Retina (tissue), 1 donor: Measurements from ENCODE around the gene GPR146.

Source experiments
- DNase-seq: peaks from one replicate; pipeline ENCODE4 v3.0.0-alpha.2; 2016

Gene GPR146

DNA sequence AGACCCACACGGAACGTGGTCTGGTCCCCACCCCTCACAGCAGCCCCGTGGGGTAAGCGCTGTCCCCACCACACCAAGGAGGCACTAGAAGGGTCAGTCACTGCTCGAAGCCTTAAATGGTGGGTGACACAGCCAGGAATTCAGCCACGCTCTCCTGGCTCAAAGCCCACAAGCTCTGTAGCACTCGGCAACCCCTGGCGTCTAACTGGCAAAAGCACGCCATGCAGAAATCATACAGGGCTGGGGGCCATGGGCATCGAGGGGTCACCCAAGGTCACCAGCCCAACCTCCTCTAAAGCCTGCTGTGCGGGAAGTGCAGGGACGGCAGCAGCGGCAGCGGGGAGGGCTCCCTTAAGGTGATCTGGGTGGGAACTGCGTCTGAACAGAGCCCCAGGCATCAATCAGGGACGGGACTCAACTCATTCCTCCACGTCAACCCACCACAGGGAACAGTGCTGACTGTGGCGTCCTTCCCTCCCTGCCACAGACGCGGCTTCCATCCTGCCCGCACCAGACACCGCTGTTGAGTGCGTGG is 51.3 kb downstream of the GPR146 start:
- DNase-seq: peak; percentile 78

DNA sequence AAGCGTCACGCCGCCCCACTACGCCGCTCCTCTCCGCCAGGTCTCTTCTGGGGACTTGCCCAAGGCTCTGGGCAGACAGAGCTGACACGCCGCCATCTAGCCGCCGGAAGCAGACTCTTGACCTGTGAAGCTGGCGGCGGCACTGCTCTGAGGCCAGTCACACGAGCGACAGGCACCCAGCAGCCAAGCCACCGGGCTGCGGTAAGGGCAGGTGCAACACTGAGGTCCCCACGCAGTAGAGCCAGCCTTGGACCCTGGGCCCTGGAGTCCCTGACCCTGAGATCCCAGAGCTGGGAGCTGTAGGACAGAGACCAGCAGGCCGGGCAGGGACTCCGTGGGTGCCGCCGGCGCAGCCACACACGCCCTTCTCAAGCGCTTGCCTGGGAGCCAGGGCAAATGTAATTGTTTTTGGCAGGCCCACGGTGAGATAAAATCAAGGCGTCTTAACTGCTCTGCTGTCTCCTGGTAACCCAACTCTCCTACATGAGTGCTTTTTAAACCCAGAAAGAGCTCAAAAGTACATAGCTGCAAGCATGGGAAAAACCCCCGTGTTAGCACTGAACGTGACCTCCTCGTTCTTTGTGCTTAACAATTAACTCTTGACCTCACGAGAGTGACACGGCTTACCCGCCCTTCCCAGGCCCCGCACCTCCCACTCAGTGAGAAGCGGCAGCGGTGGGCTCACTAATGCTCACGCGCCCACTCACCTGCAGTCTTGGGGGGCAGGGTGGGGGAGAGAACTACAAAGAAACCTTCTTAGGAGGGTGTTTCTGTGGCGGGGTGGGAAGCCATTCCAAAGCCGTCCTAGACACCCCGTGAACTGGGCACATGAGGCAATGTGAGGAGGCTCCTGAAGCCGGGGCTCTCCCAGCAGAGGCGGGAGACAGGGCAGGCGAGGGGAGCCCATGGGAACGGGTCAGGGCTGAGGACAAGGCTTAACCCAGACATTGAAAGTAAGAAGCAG is 52.1 kb downstream of the GPR146 start:
- no peak for DNase-seq

GRCh38 chr7:1097120-1097504 is 52.8 kb downstream of the GPR146 start:
- DNase-seq: no peak

DNA sequence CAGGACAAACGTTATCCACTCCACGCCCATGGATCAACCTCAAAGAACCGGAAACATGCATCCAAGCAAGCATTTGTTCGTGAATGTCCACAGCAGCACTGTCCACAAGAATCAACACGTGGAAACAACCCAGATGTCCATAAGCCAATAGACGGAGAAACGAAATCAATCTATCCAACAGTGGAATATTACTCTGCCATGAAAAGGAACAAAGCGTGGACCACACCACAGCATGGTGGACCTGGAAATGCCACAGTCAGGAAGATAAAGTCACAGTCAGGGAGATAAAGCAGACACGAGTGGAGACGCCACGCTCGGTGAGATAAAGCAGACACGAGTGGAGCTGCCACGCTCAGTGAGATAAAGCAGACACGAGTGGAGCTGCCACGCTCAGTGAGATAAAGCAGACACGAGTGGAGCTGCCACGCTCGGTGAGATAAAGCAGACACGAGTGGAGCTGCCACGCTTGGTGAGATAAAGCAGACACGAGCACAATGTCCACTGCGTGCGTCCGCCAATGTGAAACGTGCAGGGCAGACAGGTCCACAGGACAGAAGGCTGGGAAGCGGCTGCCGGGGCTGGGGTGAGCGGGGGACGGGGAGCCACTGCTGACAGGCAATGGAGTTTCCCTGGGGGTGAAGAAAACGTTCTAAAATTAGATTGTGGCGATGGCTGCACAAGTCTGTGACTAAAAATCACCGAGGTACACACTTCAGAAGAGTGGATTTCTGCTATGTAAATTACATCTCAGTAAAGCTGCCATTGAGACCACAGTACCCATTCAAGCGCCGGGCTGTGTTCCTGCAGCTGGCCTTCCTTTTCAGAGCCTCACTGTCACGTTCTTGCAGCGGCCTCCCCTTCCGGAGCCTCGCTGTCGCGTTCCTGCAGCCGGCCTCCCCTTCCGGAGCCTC is 54.2 kb downstream of the GPR146 start:
- no peak for DNase-seq

GRCh38 chr7:1099154-1099542 is 54.8 kb downstream of the GPR146 start:
- no peak for DNase-seq

- DNase-seq: no peak
Measured at GRCh38 chr7:1099637-1100036, 55.3 kb downstream of the GPR146 start.

- peak; percentile 59 for DNase-seq
Measured at GRCh38 chr7:1100386-1100785, 56.0 kb downstream of the GPR146 start.

- DNase-seq: peak; percentile 68
Measured at GRCh38 chr7:1100834-1101562, 56.7 kb downstream of the GPR146 start.

- DNase-seq: no peak
Measured at GRCh38 chr7:1101563-1102431, 57.5 kb downstream of the GPR146 start.

DNA sequence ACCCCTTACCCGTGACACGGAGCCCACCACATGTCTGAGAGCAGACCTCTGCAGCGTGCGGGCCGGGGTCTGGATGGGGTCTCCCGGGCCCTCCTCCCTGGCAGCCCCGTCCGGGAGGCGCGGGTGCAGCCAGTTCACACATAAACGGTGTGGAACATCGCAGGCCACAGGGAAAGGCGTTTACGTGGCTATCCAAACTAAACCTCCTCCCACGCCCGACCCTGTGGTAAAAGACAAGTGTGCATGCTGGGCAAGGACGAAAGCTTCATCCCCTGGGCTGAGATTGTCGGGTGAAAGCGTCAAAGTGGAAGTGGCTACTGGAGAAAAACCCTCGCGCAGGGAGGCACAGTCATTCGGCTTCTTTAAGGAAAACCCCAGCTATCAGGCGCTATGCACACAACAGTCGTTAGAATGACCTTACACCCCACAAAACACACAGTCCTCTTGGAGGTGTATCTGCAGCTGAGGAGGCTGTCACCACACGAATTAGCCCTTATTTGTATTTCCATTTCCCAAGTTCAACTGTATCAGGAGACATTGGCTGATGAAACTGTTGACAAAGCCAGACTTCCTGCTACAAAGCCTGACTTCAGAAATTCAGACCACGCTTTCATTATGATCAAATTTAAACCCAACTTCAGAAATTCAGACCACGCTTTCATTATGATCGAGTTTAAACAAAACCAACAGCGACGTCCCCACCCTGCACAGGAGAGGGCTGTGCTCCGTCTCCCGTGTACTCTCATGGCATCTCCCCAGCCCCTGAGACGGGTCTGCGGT is 58.9 kb downstream of the GPR146 start:
- DNase-seq: no peak

GRCh38 chr7:1103789-1104515 is 59.6 kb downstream of the GPR146 start:
- no peak for DNase-seq

GRCh38 chr7:1104516-1105179 is 60.3 kb downstream of the GPR146 start:
- DNase-seq: no peak

- peak; percentile 62 for DNase-seq
Measured at GRCh38 chr7:1105189-1105588, 60.8 kb downstream of the GPR146 start.

GRCh38 chr7:1106063-1106792 is 61.9 kb downstream of the GPR146 start:
- DNase-seq: no peak

DNA sequence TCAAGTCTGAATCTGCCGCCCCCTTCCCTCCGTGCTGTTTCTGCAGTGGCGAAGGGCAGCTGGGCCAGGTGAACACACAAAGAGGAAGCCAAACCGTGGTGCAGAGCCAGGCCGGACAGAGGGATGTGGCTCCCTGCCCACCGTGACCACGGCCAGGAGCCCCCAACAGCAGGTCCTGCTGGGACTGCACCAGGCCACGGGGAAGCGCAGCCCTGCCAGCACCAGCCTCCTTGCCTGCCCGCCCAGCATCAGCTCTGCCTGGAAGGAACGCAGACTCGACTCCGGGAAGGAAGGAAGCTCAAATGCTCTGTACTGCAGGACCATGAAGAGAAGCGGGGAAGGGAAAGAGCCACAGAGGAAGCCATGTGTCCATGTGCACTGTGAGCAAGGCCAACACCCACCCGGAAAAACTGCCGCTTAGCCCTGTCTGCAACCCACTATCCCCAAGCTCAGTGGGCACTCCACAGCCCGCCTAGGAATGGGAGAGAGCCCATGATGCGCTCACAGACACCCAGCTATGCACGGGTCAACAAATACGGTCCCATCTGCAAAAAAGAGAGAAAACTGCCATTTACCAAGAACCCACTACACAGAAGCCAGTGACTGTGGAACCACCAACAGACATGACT is 62.6 kb downstream of the GPR146 start:
- no peak for DNase-seq

GRCh38 chr7:1108264-1108920 is 64.0 kb downstream of the GPR146 start:
- no peak for DNase-seq
